Stomach (tissue), 9 donors: Measurements from ENCODE around the gene SCO2. TPM values are rescaled to one million over a fixed set of nuclear protein-coding genes. Genes with fewer than 3 reads are reported as not detected.

Experiments used
- DNase-seq, 2 donors: peaks; one replicate each; pipeline versions ENCODE4 v3.0.0 to v3.0.0-alpha.2; 2013 to 2019
- H3K27ac ChIP-seq, 5 donors: fragments of 200-600 bp in 4 of 5; sonication (generic) in 4 of 5; one replicate each; pipeline ENCODE4 v1.5.1; 2013 to 2019; ENCODE audit warnings: mild to moderate bottlenecking in 1 of 5, moderate library complexity in 1 of 5
- H3K27me3 ChIP-seq, 3 donors: fragments of 200-600 bp; sonication (generic); one replicate each; pipeline ENCODE4 v1.5.1; 2017 to 2019; ENCODE audit warnings: mixed run types in 1 of 3
- H3K36me3 ChIP-seq, 4 donors: fragments of 200-600 bp; sonication (generic); 1 replicate in 3 of 4; 2 replicates in 1 of 4; pipeline ENCODE4 v1.5.1; 2016 to 2019
- H3K4me1 ChIP-seq, 4 donors: fragments of 200-600 bp; sonication (generic); one replicate each; pipeline ENCODE4 v1.5.1; 2016 to 2019
- H3K4me3 ChIP-seq, 4 donors: fragments of 200-600 bp; sonication (generic) in 3 of 4; one replicate each; pipeline ENCODE4 v1.5.1; 2016 to 2019; ENCODE audit warnings: mild to moderate bottlenecking in 1 of 4
- H3K9me3 ChIP-seq, 4 donors: fragments of 200-600 bp; sonication (generic); one replicate each; pipeline ENCODE4 v1.5.1; 2016 to 2019
- CTCF ChIP-seq, 7 experiments: fragments of 450-650 bp in 4 of 7; fragments of 200-600 bp in 3 of 7; sonication (generic) in 3 of 7; IDR thresholded peaks; one replicate each; pipeline ENCODE4 v1.5.1; 2016 to 2019; ENCODE audit warnings: antibody characterized with exemption in 7 of 7, control low read depth in 2 of 7, mild to moderate bottlenecking in 1 of 7
- EP300 ChIP-seq: sonication (generic); formaldehyde crosslinking; IDR thresholded peaks from one replicate; pipeline ENCODE4 v1.6.1; 2017; ENCODE audit warnings: antibody characterized with exemption
- POLR2A ChIP-seq, 4 donors: fragments of 450-650 bp; IDR thresholded peaks; one replicate each; pipeline ENCODE4 v1.6.1; 2016; ENCODE audit warnings: antibody characterized with exemption in 4 of 4, control low read depth in 2 of 4, mild to moderate bottlenecking in 1 of 4, moderate library complexity in 1 of 4
- POLR2AphosphoS5 ChIP-seq, 3 donors: sonication (generic); formaldehyde crosslinking; IDR thresholded peaks; one replicate each; pipeline ENCODE4 v1.6.1; 2016; ENCODE audit warnings: antibody characterized with exemption in 3 of 3
- WGBS, 5 donors: extraction: QIAGEN DNeasy Blood & Tissue Kit in 3 of 5; methylation state at CpG; one replicate each; pipeline versions ENCODE4 v1.1.5 to v1.1.7; 2013 to 2018; 5-methylcytosine and 5-hydroxymethylcytosine counted together
- intact Hi-C: fragments of 100-400 bp; cut with DNase I; formaldehyde crosslinking; loops from one replicate; pipeline ENCODE4 v1.15.1; 2023; ENCODE audit warnings: low total_unique reads
- polyA plus RNA-seq, 3 donors: library from polyadenylated mRNA; stranded (reverse); fragments of 200-250 nt; gene quantifications; one replicate each; pipeline ENCODE4 v1.2.3, GENCODE V29; 2013
- total RNA-seq, 5 donors: library from RNA; depleted of rRNA; stranded (reverse); fragments of >200 nt; gene quantifications; one replicate each; pipeline versions ENCODE4 v1.1.0 to v1.2.3, GENCODE V29; 2014 to 2016
- donor health status: healthy with polysubstance abuse.
- donor health status: Bipolar disorder and iron deficiency.
- donor health status: healthy.

The SCO2 gene
- total and polyA plus RNA-seq, 8 donors, result 0.92 to 7.5 (median 1.9) TPM; not detected in 5

DNA sequence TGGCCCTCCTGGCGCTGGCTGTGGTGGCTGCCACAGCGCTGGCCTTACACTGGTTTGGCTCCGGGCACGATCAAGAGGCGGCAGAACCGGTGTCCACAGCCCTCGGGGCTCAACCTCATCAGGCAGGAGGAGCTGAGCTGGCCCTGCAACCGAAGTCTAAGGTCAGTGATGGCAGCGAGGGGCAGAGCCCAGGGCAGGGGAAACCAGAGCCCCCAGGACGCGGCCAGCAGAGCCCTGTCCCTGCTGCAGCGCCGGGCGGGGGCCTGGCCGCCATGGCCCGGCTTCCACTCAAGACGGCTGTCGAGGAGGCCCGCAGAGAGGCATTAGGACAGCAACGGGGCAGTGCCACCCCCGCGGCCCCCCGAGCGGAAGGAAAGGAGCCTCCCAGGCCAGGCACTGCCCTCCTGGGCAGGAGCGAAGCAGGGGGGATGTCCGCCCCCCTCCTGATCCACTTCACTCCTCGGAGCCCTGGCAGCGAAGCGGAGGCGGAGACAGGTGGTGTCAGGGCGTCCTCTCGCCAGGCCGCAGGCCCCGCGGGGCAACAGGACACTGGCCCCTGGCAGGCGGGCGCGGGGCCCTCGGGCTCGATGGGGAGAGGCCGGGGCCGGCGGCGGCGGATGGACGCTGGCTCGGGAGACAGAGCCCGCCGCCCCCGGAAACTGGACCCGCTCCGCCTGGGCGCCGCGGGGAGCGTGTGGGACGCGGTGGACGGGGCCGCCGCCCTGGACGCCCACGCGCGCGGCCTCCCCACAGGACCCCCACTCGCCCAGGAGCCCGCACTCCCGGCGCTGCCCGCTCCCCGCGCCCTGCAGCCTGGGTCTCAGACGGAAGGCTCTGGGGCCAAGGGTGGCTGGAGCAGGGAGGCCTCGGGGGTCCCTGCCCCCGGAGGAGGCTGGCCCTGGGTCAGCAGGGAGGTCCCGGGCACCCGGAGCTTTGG lies 21.2 kb upstream of the SCO2 start:
- H3K4me1 ChIP-seq, result peaks cover 17 to 51% (median 34%) of the 10 kb centered on the region in 4 donors
- H3K27ac ChIP-seq, result no peak overlapping the region

GRCh38 chr22:50545522-50546325 lies 20.3 kb upstream of the SCO2 start, which contains the start of gene KLHDC7B:
Gene KLHDC7B, plus strand, starts transcription at chr22:50545899. Its CDS starts 345 bp downstream, at chr22:50546244.
- H3K36me3 ChIP-seq, result no peaks in the 10 kb centered on the region
- no peak within 1 kb of the TSS for H3K4me3 ChIP-seq
- peak in 1 of 2 donors; percentile 9 for DNase-seq
- TF ChIP-seq POLR2A (IDR thresholded peaks at IDR 0.05) (no peak), POLR2AphosphoS5 (IDR thresholded peaks at IDR 0.05) (no peak), EP300 (no peak), CTCF (IDR thresholded peaks at IDR 0.05) (no peak)
- peaks cover 17 to 56% (median 37%) of the 10 kb centered on the region in 4 donors for H3K4me1 ChIP-seq
- H3K9me3 ChIP-seq, result no peaks in the 10 kb centered on the region
- peaks cover 11 to 72% (median 26%) of the 10 kb centered on the region in 3 donors for H3K27me3 ChIP-seq
- 47 to 72% (median 63%) methylated on average over 5 to 10 of the region's 10 CpGs for WGBS, 5 donors
- intact Hi-C loops, result no loop called here
- peak within 1 kb of the TSS; percentile 18 to 98 (median 61) for H3K27ac ChIP-seq

More for the DNA sequence above, 21.2 kb upstream of the SCO2 start:
- no peaks in the 10 kb centered on the region for H3K36me3 ChIP-seq
- no peaks in the 10 kb centered on the region for H3K9me3 ChIP-seq
- 53 to 70% (median 67%) methylated on average over 19 to 78 of the region's 78 CpGs for WGBS, 5 donors
- DNase-seq, result no peak
- intact Hi-C loops, result no loop called here
- TF ChIP-seq CTCF (IDR thresholded peaks at IDR 0.05) (no peak), POLR2AphosphoS5 (IDR thresholded peaks at IDR 0.05) (no peak), POLR2A (IDR thresholded peaks at IDR 0.05) (no peak), EP300 (no peak)
- no peak overlapping the region for H3K4me3 ChIP-seq
- peaks cover 11 to 76% (median 26%) of the 10 kb centered on the region in 3 donors for H3K27me3 ChIP-seq

- Histone ChIP-seq H3K36me3 (no peaks in the 10 kb centered on the region), H3K9me3 (no peaks in the 10 kb centered on the region), H3K4me1 (peaks cover 23 to 65% (median 39%) of the 10 kb centered on the region in 4 donors), H3K27ac (peak overlapping the region; percentile 18 to 98 (median 61)), H3K27me3 (peaks cover 11 to 64% (median 26%) of the 10 kb centered on the region in 3 donors), H3K4me3 (peak overlapping the region in 1 of 4 donors; percentile 34)
- TF ChIP-seq POLR2A (IDR thresholded peaks at IDR 0.05) (no peak), CTCF (IDR thresholded peaks at IDR 0.05) (no peak), POLR2AphosphoS5 (IDR thresholded peaks at IDR 0.05) (no peak), EP300 (no peak)
- intact Hi-C loops, result no loop called here
- peak; percentile 36 to 66 for DNase-seq
- 40 to 60% (median 54%) methylated on average over 5 of the region's 5 CpGs for WGBS, 5 donors
Measured at GRCh38 chr22:50544746-50545253, 19.4 kb upstream of the SCO2 start.
